Measurements from ENCODE around the gene EHMT1.
"Not testable (repeated sequence)": the region's sequence is repeated elsewhere in the genome, so short reads cannot be mapped to it uniquely, and the experiment has no call there.

Gene EHMT1

DNA sequence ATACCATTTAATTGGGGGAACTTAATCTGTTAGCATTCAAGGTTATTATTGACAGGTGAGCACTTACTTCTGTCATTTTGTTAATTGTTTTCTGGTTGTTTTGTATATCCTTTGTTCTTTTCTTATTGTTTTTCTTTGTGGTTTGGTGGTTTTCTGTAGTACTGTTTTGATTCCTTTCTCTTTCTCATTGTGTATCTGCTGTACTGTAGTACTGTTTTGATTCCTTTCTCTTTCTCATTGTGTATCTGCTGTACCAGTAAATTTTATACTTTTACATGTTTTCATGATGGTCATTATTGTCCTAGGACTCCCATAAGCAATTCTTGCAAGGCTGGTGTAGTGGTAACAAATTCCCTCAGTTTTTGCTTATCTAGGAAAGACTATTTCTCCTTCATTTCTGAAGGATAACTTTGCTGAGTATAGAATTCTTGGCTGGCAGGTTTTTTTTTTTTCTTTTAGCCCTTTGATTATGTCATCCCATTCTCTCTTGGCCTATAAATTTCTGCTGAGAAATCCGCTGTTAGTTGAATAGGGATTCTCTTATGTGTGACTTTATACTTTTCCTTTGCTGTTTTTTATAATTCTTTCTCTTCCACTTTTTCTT lies 234.7 kb downstream of the EHMT1 start:
- Mint-ChIP-seq H3K4me1 (ENCODE audit: low read depth) (peaks cover 2% of the 10 kb centered on the region), H3K27ac (no peak overlapping the region), H3K9me3 (peaks cover 26% of the 10 kb centered on the region), H3K27me3 (ENCODE audit: low read depth) (peaks cover 3% of the 10 kb centered on the region), H3K36me3 (ENCODE audit: low read depth) (peaks cover 1% of the 10 kb centered on the region), H3K4me3 (no peak overlapping the region)

DNA sequence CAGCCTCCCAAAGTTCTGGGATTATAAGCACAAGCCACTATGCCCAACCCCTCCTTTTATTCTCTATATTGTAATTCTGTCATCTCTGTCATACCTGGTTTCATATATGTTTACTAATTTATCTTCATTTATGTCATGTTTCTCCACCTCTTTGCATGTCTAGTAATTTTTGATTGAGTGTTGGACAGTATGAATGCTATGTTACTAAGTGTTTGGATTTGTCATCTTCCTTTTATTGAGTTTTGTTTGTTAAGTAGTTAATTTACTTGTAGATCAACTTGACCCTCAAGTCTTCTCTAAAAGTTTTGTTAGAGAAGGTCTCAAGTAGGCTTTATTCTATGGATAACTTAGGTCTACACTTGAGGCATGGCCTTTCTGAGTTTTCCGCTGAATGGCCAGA lies 241.6 kb downstream of the EHMT1 start:
- peaks cover 4% of the 10 kb centered on the region for H3K36me3 Mint-ChIP-seq (ENCODE audit: low read depth)
- no peak overlapping the region for H3K4me3 Mint-ChIP-seq
- no peak overlapping the region for H3K27ac Mint-ChIP-seq
- no peaks in the 10 kb centered on the region for H3K4me1 Mint-ChIP-seq (ENCODE audit: low read depth)
- H3K9me3 Mint-ChIP-seq: peaks cover 28% of the 10 kb centered on the region
- no peaks in the 10 kb centered on the region for H3K27me3 Mint-ChIP-seq (ENCODE audit: low read depth)

DNA sequence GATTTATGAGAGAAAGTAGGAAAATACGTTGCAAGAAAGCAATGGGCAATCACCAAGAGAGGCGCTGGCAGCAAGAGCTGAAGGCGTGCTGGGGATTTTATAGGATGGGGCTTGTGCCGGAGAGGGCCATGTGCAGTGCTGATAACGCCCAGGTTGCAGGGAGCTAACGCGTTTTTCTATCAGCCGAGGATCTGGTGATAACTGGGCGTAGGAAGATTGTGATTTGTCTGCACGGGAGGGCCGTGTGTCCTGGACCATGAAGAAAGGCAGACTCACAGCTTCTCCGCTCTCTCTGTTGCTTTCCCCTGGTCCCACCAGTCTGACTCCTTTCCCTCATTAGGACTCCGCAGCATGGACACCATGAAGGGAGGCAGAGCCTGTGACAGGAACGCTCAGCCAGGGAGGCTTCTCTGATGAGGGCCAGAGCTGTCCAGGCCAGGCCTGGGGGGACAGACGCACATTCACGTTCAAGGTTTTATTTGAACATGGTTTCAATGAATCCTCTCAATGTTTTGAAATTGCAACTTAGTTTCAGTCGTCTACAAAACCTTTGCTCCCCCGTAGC lies 246.9 kb downstream of the EHMT1 start:
- Mint-ChIP-seq H3K9me3 (peaks cover 10% of the 10 kb centered on the region), H3K4me1 (ENCODE audit: low read depth) (no peaks in the 10 kb centered on the region), H3K36me3 (ENCODE audit: low read depth) (no peaks in the 10 kb centered on the region), H3K27me3 (ENCODE audit: low read depth) (no peaks in the 10 kb centered on the region), H3K27ac (no peak overlapping the region), H3K4me3 (no peak overlapping the region)

DNA sequence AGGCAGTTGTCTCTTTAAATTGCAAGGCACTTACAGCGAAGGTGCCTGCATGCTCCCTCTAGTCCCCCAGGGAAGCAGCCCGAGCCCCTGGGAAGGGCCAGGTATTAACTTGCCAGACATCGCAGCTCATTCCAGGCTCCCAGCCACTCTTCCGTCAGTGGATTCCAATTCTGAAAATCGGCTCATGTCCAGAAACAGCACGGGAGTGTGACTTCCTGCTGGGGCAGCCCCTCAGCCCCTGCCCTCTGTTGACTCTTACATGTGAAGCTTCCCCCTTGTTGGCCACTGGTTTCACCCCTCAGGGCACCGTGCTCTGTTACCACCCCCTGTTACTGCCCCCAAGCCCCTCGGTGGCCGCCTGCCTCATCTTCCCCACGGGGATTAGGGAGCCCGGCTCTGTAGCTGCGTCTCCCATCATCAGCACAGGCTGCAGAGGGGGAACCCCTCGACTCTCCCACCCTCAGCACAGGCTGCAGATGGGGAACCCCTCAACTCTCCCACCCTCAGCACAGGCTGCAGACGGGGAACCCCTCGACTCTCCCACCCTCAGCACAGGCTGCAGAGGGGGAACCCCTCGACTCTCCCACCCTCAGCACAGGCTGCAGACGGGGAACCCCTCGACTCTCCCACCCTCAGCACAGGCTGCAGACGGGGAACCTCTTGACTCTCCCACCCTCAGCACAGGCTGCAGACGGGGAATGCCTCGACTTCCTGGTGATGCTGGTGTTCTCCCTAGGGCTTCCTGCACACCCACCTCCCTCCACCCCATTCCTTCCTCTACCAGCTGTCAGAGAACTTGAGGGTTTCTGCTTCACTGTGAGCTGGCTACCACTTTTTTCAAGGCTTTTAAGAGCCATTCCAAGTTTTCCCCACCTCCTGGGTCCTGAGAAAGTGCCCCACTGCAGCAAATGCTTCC lies 247.7 kb downstream of the EHMT1 start:
- Mint-ChIP-seq H3K4me3 (no peak overlapping the region), H3K4me1 (ENCODE audit: low read depth) (no peaks in the 10 kb centered on the region), H3K36me3 (ENCODE audit: low read depth) (no peaks in the 10 kb centered on the region), H3K27me3 (ENCODE audit: low read depth) (no peaks in the 10 kb centered on the region), H3K9me3 (peaks cover 7% of the 10 kb centered on the region), H3K27ac (no peak overlapping the region)

DNA sequence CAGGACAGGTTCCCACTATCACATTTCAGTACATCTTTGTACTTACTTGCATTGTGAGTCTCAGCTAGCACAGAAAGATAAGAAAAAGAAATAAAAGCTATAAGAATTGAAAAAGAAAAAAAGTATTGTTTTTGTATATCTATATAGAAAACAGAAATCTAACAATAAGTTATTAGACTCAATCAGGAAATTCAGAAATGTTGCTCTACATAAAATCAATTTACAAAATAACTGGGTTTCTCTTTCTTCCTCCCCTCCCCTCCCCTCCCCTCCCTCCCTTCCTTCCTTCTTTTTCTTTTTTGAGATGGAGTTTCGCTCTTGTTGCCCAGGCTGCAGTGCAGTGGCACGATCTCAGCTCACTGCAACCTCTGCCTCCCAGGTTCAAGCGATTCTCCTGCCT lies 251.6 kb downstream of the EHMT1 start:
- H3K27ac Mint-ChIP-seq: no peak overlapping the region
- no peaks in the 10 kb centered on the region for H3K9me3 Mint-ChIP-seq
- no peak overlapping the region for H3K4me3 Mint-ChIP-seq
- H3K27me3 Mint-ChIP-seq (ENCODE audit: low read depth): no peaks in the 10 kb centered on the region
- no peaks in the 10 kb centered on the region for H3K4me1 Mint-ChIP-seq (ENCODE audit: low read depth)
- H3K36me3 Mint-ChIP-seq (ENCODE audit: low read depth): no peaks in the 10 kb centered on the region

DNA sequence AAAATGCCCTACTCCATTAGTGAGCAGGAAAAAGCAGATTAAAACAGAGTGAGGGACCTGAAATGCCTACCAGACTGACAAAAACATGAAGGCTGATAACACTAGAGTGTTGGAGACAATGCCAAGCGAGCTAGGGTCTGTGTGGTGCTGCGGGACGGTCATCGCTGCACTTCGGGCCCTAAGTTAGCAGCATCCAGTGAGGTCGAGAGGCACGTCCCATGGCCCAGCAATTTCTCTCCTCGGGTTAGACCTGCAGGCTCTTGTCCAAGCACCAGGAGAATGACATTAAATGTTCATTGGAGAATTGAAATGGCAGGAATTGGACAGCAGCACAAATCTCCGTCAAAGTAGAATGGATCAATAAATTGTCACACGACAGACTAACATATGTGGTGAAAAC lies 253.5 kb downstream of the EHMT1 start:
- H3K9me3 Mint-ChIP-seq: no peaks in the 10 kb centered on the region
- H3K36me3 Mint-ChIP-seq (ENCODE audit: low read depth): no peaks in the 10 kb centered on the region
- no peak overlapping the region for H3K27ac Mint-ChIP-seq
- peaks cover 2% of the 10 kb centered on the region for H3K4me1 Mint-ChIP-seq (ENCODE audit: low read depth)
- no peak overlapping the region for H3K4me3 Mint-ChIP-seq
- H3K27me3 Mint-ChIP-seq (ENCODE audit: low read depth): peaks cover 5% of the 10 kb centered on the region

DNA sequence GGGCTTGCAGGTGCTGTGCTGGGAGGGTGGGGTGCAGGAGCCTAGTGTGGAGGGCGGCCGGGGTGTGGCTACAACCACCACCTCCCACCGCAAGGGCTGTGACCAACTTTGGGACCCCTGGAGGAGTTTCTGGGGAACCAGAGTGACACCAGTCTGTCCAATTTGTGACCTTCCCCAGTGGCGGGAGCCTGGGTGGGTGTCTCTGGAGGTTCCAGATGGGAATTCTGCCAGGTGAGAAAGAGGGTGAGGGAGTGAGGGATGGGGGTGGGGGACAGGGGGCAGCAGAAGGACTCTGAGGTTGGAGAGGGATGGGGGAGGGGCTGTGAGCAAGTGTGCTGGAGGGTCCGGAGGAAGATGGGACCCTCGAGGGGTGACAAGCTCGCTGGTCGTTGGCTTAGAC lies 254.6 kb downstream of the EHMT1 start:
- H3K27me3 Mint-ChIP-seq (ENCODE audit: low read depth): peaks cover 5% of the 10 kb centered on the region
- no peak overlapping the region for H3K4me3 Mint-ChIP-seq
- H3K36me3 Mint-ChIP-seq (ENCODE audit: low read depth): no peaks in the 10 kb centered on the region

DNA sequence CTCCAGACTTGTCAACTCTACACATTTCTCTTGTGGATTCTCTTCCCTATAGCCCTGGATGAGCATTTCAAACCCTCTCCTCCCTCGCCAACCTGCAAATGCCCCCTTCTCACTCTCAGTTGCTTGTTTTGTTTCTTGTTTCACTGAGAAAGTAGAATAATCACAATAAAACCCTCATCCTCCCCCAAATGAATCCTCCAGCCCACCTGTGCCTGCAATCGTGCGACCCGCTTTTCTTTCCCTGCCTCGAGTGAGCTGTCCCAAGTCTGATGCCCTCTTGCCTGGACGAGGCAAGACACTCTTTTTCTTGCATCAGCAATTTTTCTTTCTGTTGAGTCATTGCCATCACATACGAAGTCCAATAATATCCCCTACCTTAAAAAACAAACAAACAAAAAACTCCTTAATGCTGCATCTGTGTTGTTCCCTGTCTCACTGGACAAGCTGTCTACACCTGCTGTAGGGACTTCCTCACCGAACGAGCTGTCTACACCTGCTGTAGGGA lies 255.1 kb downstream of the EHMT1 start:
- Mint-ChIP-seq H3K27me3 (ENCODE audit: low read depth) (peaks cover 5% of the 10 kb centered on the region), H3K4me3 (no peak overlapping the region), H3K36me3 (ENCODE audit: low read depth) (no peaks in the 10 kb centered on the region), H3K9me3 (no peaks in the 10 kb centered on the region), H3K27ac (no peak overlapping the region), H3K4me1 (ENCODE audit: low read depth) (peaks cover 2% of the 10 kb centered on the region)

More for the DNA sequence above, 254.6 kb downstream of the EHMT1 start:
- Mint-ChIP-seq H3K4me1 (ENCODE audit: low read depth) (peaks cover 2% of the 10 kb centered on the region), H3K9me3 (no peaks in the 10 kb centered on the region), H3K27ac (no peak overlapping the region)

DNA sequence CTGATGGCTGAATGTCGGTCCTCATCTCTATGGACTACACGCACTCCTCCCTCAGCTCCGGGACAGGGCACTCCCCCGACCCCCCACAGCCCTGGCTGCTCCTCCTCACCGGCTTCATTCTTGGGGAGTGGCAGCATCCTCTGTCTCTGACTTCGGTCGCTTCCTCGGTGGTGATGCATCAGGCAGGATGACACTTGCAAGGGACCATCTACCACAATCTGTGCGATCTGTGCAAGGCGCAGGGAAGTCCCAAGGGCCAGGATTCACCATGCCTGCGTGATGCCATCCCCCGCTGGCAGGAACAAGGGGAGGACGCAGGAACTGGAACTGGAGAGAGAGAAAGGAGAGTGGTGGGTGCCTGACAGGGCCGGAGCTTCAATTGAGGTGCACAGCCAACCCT lies 256.5 kb downstream of the EHMT1 start:
- no peak overlapping the region for H3K4me3 Mint-ChIP-seq

DNA sequence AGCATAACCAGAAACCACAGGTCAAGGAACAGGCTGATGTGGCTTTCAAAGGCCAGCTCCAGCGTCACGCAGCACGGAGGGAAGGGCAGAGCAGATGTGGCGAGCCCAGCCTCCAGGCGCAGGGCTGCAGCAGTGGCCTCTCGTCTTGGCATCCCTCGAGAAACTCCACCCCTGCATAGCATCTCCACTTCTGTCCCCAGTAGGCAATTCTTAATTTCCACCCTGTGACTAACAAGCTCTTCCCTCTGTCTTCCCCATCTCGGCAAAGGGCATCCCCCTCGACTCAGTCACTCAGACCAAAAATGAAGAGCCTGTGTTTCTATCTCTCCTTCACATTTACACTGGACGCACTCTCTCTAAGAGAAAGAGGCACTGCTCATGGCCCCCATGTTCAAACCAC lies 257.0 kb downstream of the EHMT1 start:
- H3K36me3 Mint-ChIP-seq (ENCODE audit: low read depth): no peaks in the 10 kb centered on the region
- no peaks in the 10 kb centered on the region for H3K9me3 Mint-ChIP-seq
- peaks cover 5% of the 10 kb centered on the region for H3K27me3 Mint-ChIP-seq (ENCODE audit: low read depth)
- H3K4me1 Mint-ChIP-seq (ENCODE audit: low read depth): peaks cover 2% of the 10 kb centered on the region
- no peak overlapping the region for H3K4me3 Mint-ChIP-seq
- H3K27ac Mint-ChIP-seq: no peak overlapping the region

More for the DNA sequence above, 256.5 kb downstream of the EHMT1 start:
- Mint-ChIP-seq H3K9me3 (no peaks in the 10 kb centered on the region), H3K36me3 (ENCODE audit: low read depth) (no peaks in the 10 kb centered on the region), H3K27me3 (ENCODE audit: low read depth) (peaks cover 5% of the 10 kb centered on the region), H3K4me1 (ENCODE audit: low read depth) (peaks cover 2% of the 10 kb centered on the region), H3K27ac (no peak overlapping the region)

DNA sequence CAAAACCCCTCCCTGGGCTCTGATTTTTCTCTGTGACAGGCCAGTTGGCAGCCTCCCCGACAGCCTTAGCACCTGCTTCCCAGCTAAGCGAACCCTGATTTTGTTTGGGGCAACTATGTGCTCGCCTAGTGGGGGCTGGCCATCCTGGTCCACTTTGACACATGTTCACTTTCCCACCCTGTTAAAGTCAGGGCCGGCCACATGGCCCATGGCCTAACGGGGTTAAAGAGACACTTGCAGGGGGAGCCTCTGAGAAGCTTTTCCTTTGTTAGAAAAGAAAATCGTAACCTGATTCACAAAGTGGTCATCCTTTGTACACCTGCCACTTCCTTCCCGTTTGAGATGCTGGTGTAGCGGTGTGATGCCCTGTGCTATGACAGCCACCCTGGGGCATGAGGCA lies 257.5 kb downstream of the EHMT1 start:
- no peaks in the 10 kb centered on the region for H3K9me3 Mint-ChIP-seq
- H3K4me1 Mint-ChIP-seq (ENCODE audit: low read depth): peaks cover 2% of the 10 kb centered on the region
- no peaks in the 10 kb centered on the region for H3K36me3 Mint-ChIP-seq (ENCODE audit: low read depth)
- H3K27ac Mint-ChIP-seq: peak overlapping the region; percentile 47
- peak overlapping the region; percentile 26 for H3K4me3 Mint-ChIP-seq
- H3K27me3 Mint-ChIP-seq (ENCODE audit: low read depth): peaks cover 5% of the 10 kb centered on the region

DNA sequence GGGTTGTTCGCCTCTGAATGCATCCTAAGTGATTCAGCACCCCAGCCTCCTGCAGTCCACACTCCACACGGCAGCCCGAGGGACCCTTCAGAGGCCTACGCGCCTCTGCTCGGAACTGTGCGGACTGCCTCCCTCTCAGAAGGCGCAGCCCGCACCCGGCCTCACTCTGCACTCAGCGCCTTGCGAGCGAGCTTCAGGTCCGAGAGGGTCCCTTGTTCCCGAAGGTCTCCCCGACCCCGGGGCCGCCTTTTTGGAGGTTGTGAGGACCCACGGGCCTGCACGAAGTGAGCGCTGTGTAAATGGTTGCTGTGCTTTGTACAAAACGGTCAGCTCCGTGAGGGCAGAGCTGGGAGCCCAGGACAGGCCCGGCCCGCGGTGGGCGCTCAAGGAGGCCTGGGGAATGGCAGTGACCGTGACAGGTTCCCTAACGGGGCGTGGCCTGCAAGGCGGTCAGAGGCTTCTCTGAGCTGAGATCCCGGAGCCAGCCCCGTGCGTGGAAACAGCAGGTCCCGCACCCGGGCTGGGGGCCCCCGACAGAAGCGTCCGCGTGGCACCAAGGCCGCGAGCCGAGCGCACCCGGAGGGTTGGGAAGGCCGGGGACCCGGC lies 258.1 kb downstream of the EHMT1 start:
- no peaks in the 10 kb centered on the region for H3K9me3 Mint-ChIP-seq
- peaks cover 5% of the 10 kb centered on the region for H3K27me3 Mint-ChIP-seq (ENCODE audit: low read depth)
- no peak overlapping the region for H3K27ac Mint-ChIP-seq
- no peaks in the 10 kb centered on the region for H3K36me3 Mint-ChIP-seq (ENCODE audit: low read depth)
- H3K4me3 Mint-ChIP-seq: no peak overlapping the region
- H3K4me1 Mint-ChIP-seq (ENCODE audit: low read depth): peaks cover 2% of the 10 kb centered on the region

DNA sequence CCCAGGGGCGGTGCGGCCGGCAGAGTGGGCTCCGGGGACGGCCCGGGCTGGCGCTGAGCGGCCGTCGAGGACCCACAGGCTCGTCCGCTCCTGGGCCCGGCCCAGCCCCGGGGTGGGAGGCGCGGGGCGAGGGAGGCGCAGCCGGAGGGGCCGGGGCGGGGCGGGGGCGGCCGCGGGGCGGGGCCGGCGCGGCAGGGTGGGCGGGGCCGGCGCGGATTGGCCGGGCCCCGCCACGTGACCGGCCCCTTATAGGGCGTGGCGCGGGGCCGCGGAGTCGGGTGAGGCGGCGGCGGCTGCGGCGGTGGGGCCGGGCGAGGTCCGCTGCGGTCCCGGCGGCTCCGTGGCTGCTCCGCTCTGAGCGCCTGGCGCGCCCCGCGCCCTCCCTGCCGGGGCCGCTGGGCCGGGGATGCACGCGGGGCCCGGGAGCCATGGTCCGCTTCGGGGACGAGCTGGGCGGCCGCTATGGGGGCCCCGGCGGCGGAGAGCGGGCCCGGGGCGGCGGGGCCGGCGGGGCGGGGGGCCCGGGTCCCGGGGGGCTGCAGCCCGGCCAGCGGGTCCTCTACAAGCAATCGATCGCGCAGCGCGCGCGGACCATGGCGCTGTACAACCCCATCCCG lies 258.8 kb downstream of the EHMT1 start, which contains the start of gene CACNA1B:
Gene CACNA1B (plus strand): TSS at position 277 of the 617 bp plus-strand sequence. CDS start 152 bp downstream, at position 429.
- H3K27me3 Mint-ChIP-seq (ENCODE audit: low read depth); H3K36me3 Mint-ChIP-seq (ENCODE audit: low read depth); H3K27ac Mint-ChIP-seq; H3K4me3 Mint-ChIP-seq; H3K9me3 Mint-ChIP-seq; H3K4me1 Mint-ChIP-seq (ENCODE audit: low read depth): not testable (repeated sequence)

All from T-helper 1 cell treated with Interleukin-12 subunit alpha and Interleukin-12 subunit beta and Interleukin-4 antibody, amounts not matched to agents 30 μg/mL and 1 μg/mL, for 36 hours (primary cell).